Hematopoietic multipotent progenitor cell treated with erythropoietin and hydrocortisone succinate and interleukin-3 and kit ligand, for 15 days (in vitro differentiated cells): ENCODE data around the gene LEFTY1.
A peak's percentile ranks its signal among the peaks of the same experiment; 100 is the strongest.
"Not testable (repeated sequence)": the region's sequence is repeated elsewhere in the genome, so short reads cannot be mapped to it uniquely, and the experiment has no call there.

ENCODE experiments used
- DNase-seq: peaks from one replicate; pipeline ENCODE4 v3.0.0-alpha.2; 2015; ENCODE audit warnings: low spot score

LEFTY1 gene

GRCh38 chr1:225887554-225888288 is 1.2 kb downstream of the LEFTY1 start:
- not testable (repeated sequence) for DNase-seq

GRCh38 chr1:225887030-225887314 is 2.0 kb downstream of the LEFTY1 start:
- DNase-seq = no peak

- DNase-seq = no peak
Observed at GRCh38 chr1:225886159-225887029, 2.6 kb downstream of the LEFTY1 start.

- no peak for DNase-seq
Observed at GRCh38 chr1:225885336-225885735, 3.6 kb downstream of the LEFTY1 start.

GRCh38 chr1:225883616-225884265 is 5.2 kb downstream of the LEFTY1 start:
- DNase-seq = no peak

- peak; percentile 18 for DNase-seq
Observed at GRCh38 chr1:225882694-225883615, 6.0 kb downstream of the LEFTY1 start.

- DNase-seq = peak; percentile 80
Observed at GRCh38 chr1:225881959-225882693, 6.8 kb downstream of the LEFTY1 start, which contains the start of gene TMEM63A. Gene TMEM63A, minus strand, starts transcription at chr1:225882380. Its CDS starts 4,800 bp downstream, at chr1:225877580.

GRCh38 chr1:225881081-225881958 is 7.6 kb downstream of the LEFTY1 start:
- DNase-seq = peak; percentile 20

GRCh38 chr1:225880636-225881035 is 8.3 kb downstream of the LEFTY1 start:
- DNase-seq = peak; percentile 12

- DNase-seq = no peak
Observed at GRCh38 chr1:225880222-225880588, 8.7 kb downstream of the LEFTY1 start.

- peak; percentile 17 for DNase-seq
Observed at GRCh38 chr1:225879521-225880221, 9.3 kb downstream of the LEFTY1 start.

- no peak for DNase-seq
Observed at GRCh38 chr1:225878282-225878681, 10.7 kb downstream of the LEFTY1 start.

- peak; percentile 48 for DNase-seq
Observed at GRCh38 chr1:225877580-225877979, 11.4 kb downstream of the LEFTY1 start.

- DNase-seq = no peak
Observed at GRCh38 chr1:225876900-225877510, 11.9 kb downstream of the LEFTY1 start.

- DNase-seq = no peak
Observed at GRCh38 chr1:225875044-225875815, 13.7 kb downstream of the LEFTY1 start.

GRCh38 chr1:225874431-225874830 is 14.5 kb downstream of the LEFTY1 start:
- DNase-seq = no peak

GRCh38 chr1:225873281-225873850 is 15.6 kb downstream of the LEFTY1 start:
- no peak for DNase-seq

- DNase-seq = no peak
Observed at GRCh38 chr1:225872075-225872430, 16.9 kb downstream of the LEFTY1 start.
